GM19240 (cell line): ENCODE measurements around the gene ICE1.
A peak's percentile ranks its signal among the peaks of the same experiment; 100 is the strongest.
"Not testable (repeated sequence)": the region's sequence is repeated elsewhere in the genome, so short reads cannot be mapped to it uniquely, and the experiment has no call there.

Experiments
- DNase-seq: peaks from one replicate; pipeline ENCODE4 v3.0.0; 2011; ENCODE audit warnings: low spot score; ENCODE audit not compliant: insufficient read length

Gene ICE1

GRCh38 chr5:5487585-5488360 lies 65.3 kb downstream of the ICE1 start:
- no peak for DNase-seq

DNA sequence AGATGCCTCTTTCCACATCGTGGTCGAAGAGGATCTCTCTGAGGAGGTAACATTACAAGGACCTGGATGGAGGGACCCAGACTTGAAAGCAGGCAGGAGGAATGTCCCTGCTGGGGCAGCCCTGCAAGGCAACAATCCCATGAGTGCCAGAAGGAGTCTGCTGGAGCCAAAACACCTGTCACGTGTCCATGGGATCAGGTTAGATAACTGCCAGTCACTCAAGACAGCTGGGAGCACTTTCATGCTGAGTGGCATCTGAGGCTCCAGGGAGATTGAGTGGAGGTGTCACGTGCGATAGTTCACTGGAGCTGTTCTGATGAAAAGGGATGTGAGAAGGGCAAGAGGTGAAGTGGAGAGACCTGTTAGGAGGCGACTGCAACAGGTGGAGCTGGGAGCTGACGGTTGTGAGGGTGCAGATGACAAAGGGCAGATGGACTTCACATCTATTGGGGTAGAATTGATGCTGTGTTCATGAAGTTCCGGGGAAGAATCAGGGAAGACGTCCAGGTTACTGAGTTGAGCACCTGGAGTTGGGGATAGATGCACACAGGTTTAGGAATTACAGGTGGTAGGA lies 68.4 kb downstream of the ICE1 start:
- DNase-seq: no peak

DNA sequence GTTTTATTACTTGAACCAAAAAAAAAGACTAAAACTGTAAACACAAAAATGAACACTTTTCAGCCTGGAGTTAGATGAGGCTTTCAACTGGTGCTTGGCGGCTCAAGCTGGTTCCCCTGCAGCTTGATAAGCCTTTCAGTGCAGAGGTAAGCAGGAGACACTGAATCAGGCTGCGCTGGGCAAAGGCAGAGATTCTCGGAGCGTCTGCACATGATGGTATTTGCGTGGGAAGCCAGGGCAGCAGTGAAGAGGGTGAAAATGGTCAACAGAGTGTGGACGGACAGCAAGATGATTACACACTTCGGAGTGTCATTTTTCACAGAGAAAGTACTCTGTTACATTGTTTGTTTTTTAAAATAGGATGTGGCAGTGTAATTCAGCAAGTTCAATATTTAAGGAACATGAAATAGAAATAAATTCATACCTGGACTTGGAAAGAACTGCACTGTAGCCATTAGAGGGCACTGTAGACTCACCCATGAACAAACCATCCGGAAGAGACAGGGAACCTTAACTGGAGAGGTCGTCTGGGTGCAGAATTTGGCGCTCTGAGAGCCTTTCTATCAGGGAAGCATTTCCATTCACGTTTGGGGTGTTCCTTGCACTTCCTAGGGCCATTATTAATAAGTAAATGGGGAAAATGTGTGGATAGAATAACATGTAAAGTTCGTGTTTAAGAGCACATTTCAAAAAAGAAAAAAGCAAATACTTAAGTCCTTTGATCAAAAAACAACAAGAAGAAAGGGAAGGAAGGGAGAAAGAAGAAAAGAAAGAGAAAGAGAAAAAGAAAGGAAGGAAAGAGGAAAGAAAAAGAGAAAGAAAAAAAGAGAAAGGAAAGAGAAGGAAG lies 69.8 kb downstream of the ICE1 start:
- DNase-seq: peak; percentile 30

DNA sequence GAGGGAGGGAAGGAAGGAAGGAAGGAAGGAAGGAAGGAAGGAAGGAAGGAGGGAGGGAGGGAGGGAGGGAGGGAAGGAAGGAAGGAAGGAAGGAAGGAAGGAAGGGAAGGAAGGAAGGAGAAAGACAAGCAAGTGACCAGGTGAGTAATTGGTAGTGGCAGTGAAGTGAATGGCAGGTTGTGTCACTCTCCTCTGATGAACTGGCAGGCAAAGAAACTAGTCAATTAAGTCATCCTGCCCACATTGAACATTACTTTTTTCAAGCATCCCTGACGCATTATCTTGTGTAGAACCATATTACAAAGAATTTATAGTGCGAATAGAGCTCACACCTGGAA lies 70.4 kb downstream of the ICE1 start:
- not testable (repeated sequence) for DNase-seq

GRCh38 chr5:5494489-5495402 lies 72.3 kb downstream of the ICE1 start:
- peak; percentile 12 for DNase-seq

- peak; percentile 28 for DNase-seq
Measured at GRCh38 chr5:5497152-5497788, 74.8 kb downstream of the ICE1 start.

GRCh38 chr5:5499442-5499841 lies 77.0 kb downstream of the ICE1 start:
- no peak for DNase-seq

DNA sequence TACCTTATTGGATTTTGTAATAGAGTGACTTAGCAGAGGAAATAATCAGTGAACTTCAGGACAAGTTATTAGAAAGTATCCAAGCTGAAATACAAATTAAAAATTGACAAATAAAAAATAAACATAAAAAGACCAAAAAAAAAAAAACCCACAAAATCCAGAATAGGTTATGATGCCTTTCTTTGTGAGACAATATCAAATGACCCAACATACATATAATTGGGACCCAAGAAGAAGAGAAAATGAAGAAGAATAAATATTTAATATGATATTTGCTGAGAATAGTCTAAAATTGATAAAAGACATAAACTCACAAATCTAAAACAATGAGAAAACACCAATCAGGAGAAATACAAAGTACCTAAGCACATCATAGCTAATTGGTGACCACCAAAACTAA lies 81.8 kb downstream of the ICE1 start:
- no peak for DNase-seq

DNA sequence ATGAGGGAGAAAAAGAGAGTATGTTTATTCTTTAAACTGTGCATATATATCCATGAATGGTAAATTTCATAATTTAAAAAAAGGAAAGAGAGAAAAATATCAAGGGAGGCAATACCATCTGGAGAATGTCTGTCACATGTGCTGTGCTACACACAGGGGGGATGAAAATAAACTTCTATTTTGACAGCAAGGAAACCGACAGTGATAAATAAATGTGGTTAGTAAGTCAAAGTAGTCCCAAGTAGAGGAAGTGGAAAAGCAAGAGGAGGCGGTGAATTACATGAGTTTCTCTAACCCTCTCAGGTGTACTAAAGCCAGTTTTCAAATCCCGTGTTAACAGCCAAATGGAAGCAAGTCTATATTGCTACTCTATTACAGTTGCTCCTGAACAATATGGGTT lies 83.3 kb downstream of the ICE1 start:
- DNase-seq: no peak

GRCh38 chr5:5508391-5508790 lies 85.9 kb downstream of the ICE1 start:
- DNase-seq: no peak

GRCh38 chr5:5511904-5512416 lies 89.5 kb downstream of the ICE1 start:
- DNase-seq: no peak

DNA sequence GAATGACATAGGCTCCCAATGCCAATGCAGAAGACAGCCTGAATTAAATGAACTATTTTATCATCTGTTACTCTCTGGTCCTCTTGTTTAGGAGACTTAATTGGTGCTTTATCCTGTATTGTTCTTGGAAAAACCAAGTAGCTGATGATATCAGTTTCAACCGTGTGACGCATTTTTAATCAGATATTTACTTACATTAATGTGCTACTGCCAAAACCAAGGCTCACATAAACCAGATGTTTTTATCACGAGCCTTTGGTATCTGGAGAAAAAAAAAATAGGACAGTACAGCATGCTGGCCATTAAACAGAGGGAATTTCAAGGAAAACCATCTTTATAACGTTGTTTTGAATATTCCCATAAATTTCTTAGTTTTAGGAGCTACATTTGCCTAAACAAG lies 90.1 kb downstream of the ICE1 start:
- no peak for DNase-seq

- not testable (repeated sequence) for DNase-seq
Measured at GRCh38 chr5:5520622-5521021, 98.1 kb downstream of the ICE1 start.

DNA sequence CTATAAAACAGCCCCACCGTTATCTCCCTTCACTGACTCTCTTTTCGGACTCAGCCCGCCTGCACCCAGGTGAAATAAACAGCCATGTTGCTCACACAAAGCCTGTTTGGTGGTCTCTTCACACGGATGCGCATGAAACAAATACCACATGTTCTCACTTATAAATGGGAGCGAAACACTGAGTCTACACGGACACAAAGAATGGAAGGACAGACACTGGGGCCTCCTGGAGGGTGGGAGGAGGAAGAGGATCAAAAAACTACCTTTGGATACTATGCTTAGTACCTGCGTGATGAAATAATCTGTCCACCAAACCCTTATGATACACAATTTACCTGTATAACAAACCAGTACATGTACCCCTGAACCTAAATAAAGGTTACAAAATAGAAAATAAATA lies 98.6 kb downstream of the ICE1 start:
- no peak for DNase-seq

GRCh38 chr5:5521478-5521877 lies 99.0 kb downstream of the ICE1 start:
- no peak for DNase-seq

- no peak for DNase-seq
Measured at GRCh38 chr5:5522336-5522735, 99.9 kb downstream of the ICE1 start.

GRCh38 chr5:5523066-5523505 lies 100.6 kb downstream of the ICE1 start:
- DNase-seq: peak; percentile 11

DNA sequence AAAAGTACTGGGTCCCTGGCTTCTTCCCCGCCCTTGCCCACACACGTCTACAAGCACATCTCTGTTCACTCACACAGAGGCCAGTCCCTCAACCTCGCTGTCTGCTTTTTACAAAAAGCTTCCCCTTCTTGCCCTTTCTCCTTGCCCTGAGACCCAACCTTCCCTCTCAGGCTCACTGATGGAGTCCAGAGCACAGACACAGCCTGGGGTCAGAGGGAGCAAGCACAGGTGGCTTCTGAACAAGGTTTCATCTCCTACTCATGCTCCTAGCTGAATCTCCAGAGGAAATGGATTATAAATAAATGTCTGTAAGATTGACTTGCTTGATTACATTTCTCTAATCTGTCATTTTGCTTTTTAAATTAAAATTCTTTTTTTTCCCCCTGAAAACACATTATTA lies 101.8 kb downstream of the ICE1 start:
- DNase-seq: no peak

DNA sequence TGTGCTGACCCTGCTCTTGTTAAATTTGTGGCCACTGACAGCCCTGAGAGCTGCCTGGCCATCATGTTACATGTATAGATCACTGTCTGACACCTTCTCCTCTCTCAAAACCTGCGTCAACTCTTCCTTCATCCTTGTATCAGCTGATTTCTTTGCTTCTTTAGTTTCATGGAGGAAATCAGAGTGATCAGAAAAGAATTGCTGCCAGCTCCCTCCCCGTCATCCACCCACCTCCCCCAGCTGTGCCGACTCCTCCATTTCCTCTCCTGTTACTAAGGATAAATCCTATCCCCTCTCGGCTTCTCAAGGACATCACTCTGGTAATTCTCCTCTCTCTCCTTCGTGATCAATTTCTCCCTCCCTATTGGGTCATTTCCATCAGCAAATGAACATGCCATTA lies 108.9 kb downstream of the ICE1 start:
- DNase-seq: no peak

DNA sequence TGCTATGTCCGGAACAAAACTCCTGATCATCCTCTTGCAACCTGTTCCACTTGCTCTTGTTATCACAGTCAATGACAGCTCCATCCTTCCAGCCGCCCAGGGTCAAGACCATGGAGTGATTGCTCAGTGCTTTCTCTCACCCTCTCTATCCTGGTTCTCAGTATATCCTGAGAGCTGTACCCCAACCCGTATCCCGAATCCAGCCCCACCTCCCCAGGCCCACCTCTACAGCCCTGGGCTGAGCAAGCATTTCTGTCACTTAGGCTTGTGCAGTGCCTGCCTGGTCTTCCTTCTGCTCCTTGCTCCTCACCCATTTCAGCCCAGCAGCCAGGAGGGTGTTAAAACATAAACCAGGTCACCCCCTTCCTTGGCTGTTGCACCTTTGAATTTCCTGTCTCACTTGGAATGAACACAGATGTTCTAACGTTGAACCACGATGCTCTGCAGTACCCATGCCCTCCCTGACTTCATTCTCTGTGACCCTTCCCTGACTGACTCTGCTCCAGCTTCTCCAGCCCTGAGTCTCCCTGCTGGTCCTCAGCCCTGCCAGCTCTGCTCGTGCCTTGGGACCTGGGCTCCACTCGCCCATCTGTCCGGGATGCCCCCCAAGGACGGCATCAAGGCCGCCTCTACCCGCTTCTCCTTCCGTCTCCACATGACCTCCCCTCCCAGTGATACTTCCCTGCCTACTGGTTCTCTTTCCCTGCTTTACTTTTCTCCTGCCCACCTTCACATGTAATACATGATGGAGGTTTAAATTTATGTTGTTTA lies 110.0 kb downstream of the ICE1 start:
- DNase-seq: no peak
